Measurements from ENCODE around the gene TPM3.

GRCh38 chr1:154167461-154167860 lies 24.4 kb downstream of the TPM3 start:
- TF ChIP-seq POLR2A (IDR thresholded peaks at IDR 0.05) (no peak), CTCF (IDR thresholded peaks at IDR 0.05) (no peak), POLR2AphosphoS5 (IDR thresholded peaks at IDR 0.05; ENCODE audit: insufficient read depth in 1 of 2, low read depth in 1 of 2) (no peak)

All from vagina (tissue), 2 donors.